Right lobe of liver (tissue), 6 donors: ENCODE data around the gene TBC1D2B. TPM values are rescaled to one million over a fixed set of nuclear protein-coding genes. Genes with fewer than 3 reads are reported as not detected.

ENCODE experiments used
- ATAC-seq, 4 donors: fragments of 200-7000 bp; cut with Tn5 transposase; one replicate each; pipeline ENCODE4 v1.9.1; 2020; ENCODE audit warnings: mild to moderate bottlenecking in 4 of 4, moderate library complexity in 4 of 4
- DNase-seq, 3 donors: peaks; one replicate each; pipeline ENCODE4 v3.0.0-alpha.2; 2020
- H3K27ac ChIP-seq, 3 donors: fragments of 200-600 bp; one replicate each; pipeline ENCODE4 v1.8.0; 2022
- H3K27me3 ChIP-seq, 2 donors: fragments of 200-600 bp; one replicate each; pipeline ENCODE4 v1.8.0; 2022
- H3K36me3 ChIP-seq, 4 donors: fragments of 200-600 bp; sonication (generic) in 1 of 4; one replicate each; pipeline versions ENCODE4 v1.5.1 to v1.8.0; 2017 to 2022; ENCODE audit warnings: control low read depth in 1 of 4
- H3K4me1 ChIP-seq, 4 donors: fragments of 200-600 bp; sonication (generic) in 1 of 4; one replicate each; pipeline versions ENCODE4 v1.5.1 to v1.8.0; 2017 to 2022; ENCODE audit warnings: control low read depth in 1 of 4
- H3K4me3 ChIP-seq, 3 donors: fragments of 200-600 bp; one replicate each; pipeline ENCODE4 v1.8.0; 2022
- H3K9me3 ChIP-seq, 4 donors: fragments of 200-600 bp; sonication (generic) in 1 of 4; one replicate each; pipeline versions ENCODE4 v1.5.1 to v1.8.0; 2017 to 2022; ENCODE audit warnings: control low read depth in 1 of 4
- POLR2A ChIP-seq: fragments of 450-650 bp; IDR thresholded peaks from one replicate; pipeline ENCODE4 v1.6.1; 2017; ENCODE audit warnings: antibody characterized with exemption, mild to moderate bottlenecking
- WGBS: methylation state at CpG from one replicate; pipeline ENCODE4 v1.1.6; 2018; ENCODE audit warnings: low coverage, low lambda C conversion rate; ENCODE audit not compliant: insufficient coverage; ENCODE audit errors: missing lambda C conversion rate; 5-methylcytosine and 5-hydroxymethylcytosine counted together
- intact Hi-C, 2 donors: fragments of 100-400 bp; cut with DNase I; formaldehyde crosslinking; loops; one replicate each; pipeline versions ENCODE4 v1.11.2 to v1.14.1; 2022
- total RNA-seq, 6 experiments: library from RNA; depleted of rRNA in 2 of 6; stranded (reverse); fragments of >200 nt in 2 of 6; fragmentation: NEBNext Ultra II Directional in 3 of 6; extraction: Animal tissue kit (Norgen Biotek cat#: 25700) in 3 of 6; gene quantifications; one replicate each; pipeline versions ENCODE4 v1.1.0 to v1.2.4, GENCODE V29; 2016 to 2023
- TF ChIP-seq, protein P1 (sequence below), 4 donors: fragments of 200-600 bp in 3 of 4; fragments of 450-650 bp in 1 of 4; IDR thresholded peaks; one replicate each; pipeline versions ENCODE4 v1.5.1 to v1.8.0; 2016 to 2022; ENCODE audit warnings: antibody characterized with exemption in 4 of 4, mild to moderate bottlenecking in 2 of 4
- donor health status: DM: no; HTN: yes; CAD: no.
- donor health status: DM: no; HTN: no; CAD: no.
- donor health status: DM: no; HTN: no; CAD: no.
- donor health status: DM: no; HTN: yes; CAD: no.
- donor health status: DM: no; HTN: yes; CAD: no.

TBC1D2B gene
- total RNA-seq, 6 experiments from 2014 or later: 23.7 to 81.4 (median 29.6) TPM

DNA sequence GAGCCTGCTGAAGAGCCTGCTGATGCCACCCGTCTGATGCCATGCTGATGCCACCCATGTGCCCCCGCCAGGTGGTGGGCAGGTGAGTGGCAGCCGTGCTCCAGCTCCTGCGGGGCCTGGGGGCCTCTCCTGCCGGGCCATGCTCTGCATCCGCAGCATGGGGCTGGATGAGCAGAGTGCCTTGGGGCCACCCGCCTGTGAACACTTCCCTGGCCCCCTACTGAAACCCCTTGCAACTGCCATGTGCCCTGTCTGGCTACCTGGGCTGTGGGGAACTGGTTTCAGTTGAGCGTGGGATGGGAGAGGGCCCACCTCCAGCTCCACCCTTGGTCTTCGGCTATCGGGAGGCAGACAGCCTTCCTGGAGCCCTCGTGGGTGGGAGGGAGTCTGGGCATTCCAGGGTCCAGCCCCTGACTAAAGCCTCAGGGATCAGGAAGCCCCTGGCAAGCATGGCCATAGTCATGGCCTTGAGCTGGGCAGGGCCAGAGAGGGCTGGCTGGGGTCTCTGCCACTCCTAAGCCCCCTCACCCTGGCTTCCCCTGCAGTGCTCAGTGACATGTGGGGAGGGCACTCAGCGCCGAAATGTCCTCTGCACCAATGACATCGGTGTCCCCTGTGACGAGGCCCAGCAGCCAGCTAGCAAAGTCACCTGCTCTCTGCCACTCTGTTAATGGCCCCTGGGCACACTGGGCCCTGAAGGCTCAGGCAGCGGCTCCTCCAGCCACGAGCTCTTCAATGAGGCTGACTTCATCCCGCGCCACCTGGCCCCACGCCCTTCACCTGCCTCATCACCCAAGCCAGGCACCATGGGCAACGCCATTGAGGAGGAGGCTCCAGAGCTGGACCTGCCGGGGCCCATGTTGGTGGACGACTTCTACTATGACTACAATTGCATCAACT lies 92.2 kb downstream of the TBC1D2B start:
- no peaks in the 10 kb centered on the region for H3K9me3 ChIP-seq
- DNase-seq: peak in 1 of 3 donors; percentile 38
- H3K4me1 ChIP-seq: no peaks in the 10 kb centered on the region
- H3K27me3 ChIP-seq: no peaks in the 10 kb centered on the region
- ATAC-seq: no peak
- no CpG with 5 or more reads among the region's 23 CpGs for WGBS
- H3K36me3 ChIP-seq: no peaks in the 10 kb centered on the region
- H3K27ac ChIP-seq: no peak overlapping the region
- no peak overlapping the region for H3K4me3 ChIP-seq
- TF ChIP-seq, protein P1, sequence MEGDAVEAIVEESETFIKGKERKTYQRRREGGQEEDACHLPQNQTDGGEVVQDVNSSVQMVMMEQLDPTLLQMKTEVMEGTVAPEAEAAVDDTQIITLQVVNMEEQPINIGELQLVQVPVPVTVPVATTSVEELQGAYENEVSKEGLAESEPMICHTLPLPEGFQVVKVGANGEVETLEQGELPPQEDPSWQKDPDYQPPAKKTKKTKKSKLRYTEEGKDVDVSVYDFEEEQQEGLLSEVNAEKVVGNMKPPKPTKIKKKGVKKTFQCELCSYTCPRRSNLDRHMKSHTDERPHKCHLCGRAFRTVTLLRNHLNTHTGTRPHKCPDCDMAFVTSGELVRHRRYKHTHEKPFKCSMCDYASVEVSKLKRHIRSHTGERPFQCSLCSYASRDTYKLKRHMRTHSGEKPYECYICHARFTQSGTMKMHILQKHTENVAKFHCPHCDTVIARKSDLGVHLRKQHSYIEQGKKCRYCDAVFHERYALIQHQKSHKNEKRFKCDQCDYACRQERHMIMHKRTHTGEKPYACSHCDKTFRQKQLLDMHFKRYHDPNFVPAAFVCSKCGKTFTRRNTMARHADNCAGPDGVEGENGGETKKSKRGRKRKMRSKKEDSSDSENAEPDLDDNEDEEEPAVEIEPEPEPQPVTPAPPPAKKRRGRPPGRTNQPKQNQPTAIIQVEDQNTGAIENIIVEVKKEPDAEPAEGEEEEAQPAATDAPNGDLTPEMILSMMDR (IDR thresholded peaks at IDR 0.05): no peak
- no peak for TF ChIP-seq POLR2A
- intact Hi-C loops: no loop called here

DNA sequence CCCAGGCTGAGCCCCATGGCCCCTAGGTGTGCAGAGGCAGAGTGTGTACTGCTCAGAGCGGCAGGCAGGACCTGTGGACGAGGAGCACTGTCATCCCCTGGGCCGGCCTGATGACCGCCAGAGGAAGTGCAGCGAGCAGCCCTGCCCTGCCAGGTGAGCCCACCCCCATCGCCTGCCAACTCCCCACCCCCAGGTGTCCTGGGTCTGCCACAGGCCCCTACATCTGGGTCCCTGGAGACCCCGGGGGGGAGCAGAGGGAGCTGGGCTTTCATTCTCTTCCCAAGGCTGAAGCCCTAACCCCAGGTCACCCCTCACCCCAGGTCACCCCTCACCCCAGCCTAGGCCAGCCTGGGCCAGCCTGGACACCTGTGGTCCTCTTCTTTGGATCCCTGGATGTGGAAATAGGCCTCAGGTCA lies 93.1 kb downstream of the TBC1D2B start:
- WGBS: 60% methylated on average over 1 of the region's 7 CpGs
- no peak for DNase-seq
- intact Hi-C loops: no loop called here

DNA sequence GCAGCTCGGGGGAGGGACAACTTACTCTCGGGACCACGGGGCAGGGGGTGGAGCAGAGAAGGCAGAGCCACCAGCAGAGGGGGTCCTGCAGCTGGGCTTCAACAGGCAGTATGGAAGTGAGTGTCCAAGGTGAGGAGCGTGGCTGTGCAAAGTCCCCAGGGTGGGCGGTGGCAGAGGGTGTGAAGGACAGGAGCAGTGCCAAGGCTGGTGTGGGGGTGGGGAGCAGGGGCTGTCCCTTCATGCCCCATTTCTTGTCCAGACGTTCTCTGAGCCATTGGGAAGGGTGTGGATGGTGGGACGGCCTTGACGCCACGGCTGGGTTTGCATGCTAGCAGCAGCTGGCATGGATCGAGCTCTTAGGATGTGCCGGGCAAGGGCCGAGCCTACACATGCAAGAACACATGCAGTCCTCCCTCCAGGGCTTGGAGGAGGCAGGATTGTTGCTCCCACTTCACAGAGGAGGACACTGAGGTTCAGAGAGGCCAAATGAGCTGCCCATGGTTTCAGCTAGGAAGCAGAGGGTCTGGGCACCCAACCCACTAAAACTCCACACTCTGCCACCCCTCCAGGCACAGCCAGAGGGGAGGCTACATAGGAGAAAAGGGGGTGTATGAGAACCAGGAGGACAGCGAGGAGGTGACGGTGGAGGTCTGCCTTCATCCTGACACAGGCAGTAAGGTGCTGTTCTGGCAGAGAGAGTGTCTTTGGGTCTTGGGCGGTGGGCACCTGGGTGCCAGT lies 93.6 kb downstream of the TBC1D2B start:
- Histone ChIP-seq H3K4me3 (no peak overlapping the region), H3K27me3 (no peaks in the 10 kb centered on the region), H3K9me3 (no peaks in the 10 kb centered on the region), H3K36me3 (no peaks in the 10 kb centered on the region), H3K4me1 (no peaks in the 10 kb centered on the region), H3K27ac (no peak overlapping the region)
- TF ChIP-seq, protein P1 (IDR thresholded peaks at IDR 0.05): no peak
- TF ChIP-seq POLR2A: no peak
- intact Hi-C loops: no loop called here
- ATAC-seq (no peak), DNase-seq (peak in 1 of 3 donors; percentile 32)
- 52% methylated on average over 7 of the region's 15 CpGs for WGBS

More for the DNA sequence above, 93.1 kb downstream of the TBC1D2B start:
- TF ChIP-seq, protein P1 (IDR thresholded peaks at IDR 0.05): no peak
- TF ChIP-seq POLR2A: no peak
- no peaks in the 10 kb centered on the region for H3K36me3 ChIP-seq
- no peak overlapping the region for H3K27ac ChIP-seq
- no peaks in the 10 kb centered on the region for H3K27me3 ChIP-seq
- no peaks in the 10 kb centered on the region for H3K4me1 ChIP-seq
- H3K4me3 ChIP-seq: no peak overlapping the region
- H3K9me3 ChIP-seq: no peaks in the 10 kb centered on the region
- ATAC-seq: no peak

DNA sequence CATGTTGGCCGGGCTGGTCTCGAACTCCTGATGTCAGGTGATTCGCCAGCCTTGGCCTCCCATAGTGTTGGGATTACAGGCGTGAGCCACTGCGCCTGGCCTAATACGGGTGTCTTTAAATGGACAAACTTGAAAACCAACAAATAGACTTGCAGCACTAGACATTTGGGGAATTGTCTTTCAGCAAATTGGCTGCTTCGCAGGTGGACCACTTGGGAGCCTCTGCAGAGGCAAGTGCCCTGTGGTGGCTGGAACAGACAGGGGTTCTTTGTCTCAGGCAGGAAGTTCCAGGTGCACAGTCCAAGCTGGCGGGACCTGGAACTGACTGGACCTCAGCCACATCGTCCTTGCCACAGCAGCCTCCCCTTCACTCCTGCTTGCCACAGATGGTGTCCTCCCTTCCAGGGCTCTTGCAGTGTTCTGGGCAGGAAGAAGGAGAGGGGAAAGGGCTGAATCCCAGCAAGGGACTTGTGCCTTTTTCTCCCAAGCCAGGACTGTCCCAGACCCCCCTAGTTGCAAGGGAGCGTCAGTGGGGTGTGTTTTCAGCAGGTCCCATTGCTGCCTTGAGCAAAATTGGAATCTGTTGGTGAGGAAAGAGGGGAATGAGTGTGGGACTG lies 94.3 kb downstream of the TBC1D2B start:
- peak in 1 of 3 donors; percentile 21 for DNase-seq
- intact Hi-C loops: no loop called here
- WGBS: 78% methylated on average over 7 of the region's 10 CpGs

More for the DNA sequence above, 94.3 kb downstream of the TBC1D2B start:
- Histone ChIP-seq H3K27ac (no peak overlapping the region), H3K27me3 (no peaks in the 10 kb centered on the region), H3K36me3 (no peaks in the 10 kb centered on the region), H3K4me3 (no peak overlapping the region), H3K4me1 (no peaks in the 10 kb centered on the region), H3K9me3 (no peaks in the 10 kb centered on the region)
- no peak for ATAC-seq
- TF ChIP-seq, protein P1 (IDR thresholded peaks at IDR 0.05): no peak
- no peak for TF ChIP-seq POLR2A
